PC-9 (cell line): ENCODE data around the gene TRIM66. TPM values are rescaled to one million over a fixed set of nuclear protein-coding genes. Genes with fewer than 3 reads are reported as not detected.

Source experiments
- BruUV-seq: library from RNA; stranded (reverse); fragments of 400-500 nt; replicated peaks from 2 replicates; lab custom pipeline; 2021; lab: Mats Ljungman, UMichigan
- CTCF ChIA-PET: fragments of 300-600 bp; sonication (Branson Sonifier 250); formaldehyde crosslinking; loops from one replicate; lab custom pipeline; 2022; ENCODE audit warnings: antibody characterized with exemption; lab: Charles Lee
- POLR2A ChIA-PET: fragments of 300-600 bp; sonication (Branson Sonifier 250); formaldehyde crosslinking; loops from one replicate; lab custom pipeline; 2022; ENCODE audit warnings: antibody characterized with exemption; ENCODE audit not compliant: unreplicated experiment; lab: Charles Lee
- DNase-seq, 2 experiments: peaks; one replicate each; pipeline versions ENCODE4 v3.0.0 to v3.0.0-alpha.2; 2015 to 2022; ENCODE audit warnings: mixed read lengths in 1 of 2
- H2AFZ ChIP-seq: fragments of 200-600 bp; sonication (generic); 2 replicates; pipeline ENCODE4 v1.8.1; 2017; ENCODE audit warnings: antibody characterized with exemption
- H3F3A ChIP-seq: fragments of 200-600 bp; sonication (generic); 2 replicates; pipeline ENCODE4 v1.8.1; 2017; ENCODE audit warnings: antibody characterized with exemption, mild to moderate bottlenecking, low read depth; ENCODE audit not compliant: insufficient read depth
- H3K27ac ChIP-seq: fragments of 200-600 bp; sonication (generic); 2 replicates; pipeline ENCODE4 v1.6.1; 2016; ENCODE audit warnings: mixed run types
- H3K27me3 ChIP-seq: fragments of 200-600 bp; sonication (generic); 2 replicates; pipeline ENCODE4 v1.6.1; 2016; ENCODE audit warnings: low read depth, mixed run types; ENCODE audit not compliant: insufficient read depth
- H3K36me3 ChIP-seq: fragments of 200-600 bp; sonication (generic); 2 replicates; pipeline ENCODE4 v1.6.1; 2016; ENCODE audit warnings: low read depth, mixed run types
- H3K4me1 ChIP-seq: fragments of 200-600 bp; sonication (generic); replicated peaks from 2 replicates; pipeline ENCODE4 v1.6.1; 2016; ENCODE audit warnings: mixed run types; ENCODE audit not compliant: insufficient read depth
- H3K4me2 ChIP-seq: fragments of 200-600 bp; sonication (generic); 2 replicates; pipeline ENCODE4 v1.6.1; 2017; ENCODE audit warnings: mixed run types
- H3K4me3 ChIP-seq: fragments of 200-600 bp; sonication (generic); 2 replicates; pipeline ENCODE4 v1.6.1; 2016; ENCODE audit warnings: mixed run types
- H3K79me2 ChIP-seq: fragments of 200-600 bp; sonication (generic); 2 replicates; pipeline ENCODE4 v1.6.1; 2017; ENCODE audit warnings: low read depth, mixed run types
- H3K9me2 ChIP-seq: fragments of 200-600 bp; sonication (generic); 2 replicates; pipeline ENCODE4 v1.8.1; 2017; ENCODE audit warnings: mild to moderate bottlenecking; ENCODE audit not compliant: insufficient read depth
- H3K9me3 ChIP-seq: fragments of 200-600 bp; sonication (generic); 2 replicates; pipeline ENCODE4 v1.8.1; 2016; ENCODE audit warnings: low read depth; ENCODE audit not compliant: insufficient read depth
- H4K20me1 ChIP-seq: fragments of 200-600 bp; sonication (generic); 2 replicates; pipeline ENCODE4 v1.8.1; 2017; ENCODE audit not compliant: insufficient read depth
- CTCF ChIP-seq: fragments of 200-600 bp; sonication (generic); conservative IDR thresholded peaks from 2 replicates; pipeline ENCODE4 v1.6.1; 2017; ENCODE audit warnings: mixed run types, antibody characterized with exemption, mild to moderate bottlenecking, moderate library complexity
- EZH2 ChIP-seq: fragments of 200-600 bp; sonication (generic); IDR thresholded peaks from 2 replicates; pipeline ENCODE4 v1.8.0; 2017; ENCODE audit warnings: antibody characterized with exemption, low read depth
- intact Hi-C: fragments of 100-400 bp; cut with micrococcal nuclease; formaldehyde crosslinking; loops from one replicate; pipeline ENCODE4 v1.10.0; 2022; ENCODE audit not compliant: unreplicated experiment
- total RNA-seq: library from RNA; stranded (reverse); gene quantifications from 2 replicates; pipeline ENCODE4 v1.2.3, GENCODE V29; 2021

TRIM66 gene
- total RNA-seq, 1 experiment from 2014 or later, result 17.0 TPM

- no peak for DNase-seq
- Histone ChIP-seq H3K4me1 (no peaks in the 10 kb centered on the region), H3K9me2 (no peaks in the 10 kb centered on the region), H3K27me3 (no peaks in the 10 kb centered on the region), H3K79me2 (no peaks in the 10 kb centered on the region), H3K4me2 (no peak overlapping the region), H3F3A (no peaks in the 10 kb centered on the region), H3K9me3 (no peaks in the 10 kb centered on the region), H3K27ac (no peak overlapping the region), H2AFZ (no peak overlapping the region), H3K4me3 (no peak overlapping the region), H3K36me3 (no peaks in the 10 kb centered on the region), H4K20me1 (no peaks in the 10 kb centered on the region)
- CTCF ChIA-PET, result no interaction called here
- TF ChIP-seq EZH2, result no peak
- intact Hi-C loops, result no loop called here
- no TSS peak for BruUV-seq
- POLR2A ChIA-PET, result no interaction called here
Measured at GRCh38 chr11:8617063-8617462, 65.4 kb downstream of the TRIM66 start.

- no TSS peak for BruUV-seq
- no peaks in the 10 kb centered on the region for H3K4me1 ChIP-seq
- H3K4me2 ChIP-seq, result no peak overlapping the region
- no peaks in the 10 kb centered on the region for H4K20me1 ChIP-seq
- no peaks in the 10 kb centered on the region for H3K9me2 ChIP-seq
- DNase-seq, result no peak
- ChIA-PET POLR2A (no interaction called here), CTCF (no interaction called here)
- no peaks in the 10 kb centered on the region for H3K36me3 ChIP-seq
- H2AFZ ChIP-seq, result no peak overlapping the region
- no peak overlapping the region for H3K27ac ChIP-seq
- no peak overlapping the region for H3K4me3 ChIP-seq
- no peaks in the 10 kb centered on the region for H3F3A ChIP-seq
- H3K9me3 ChIP-seq, result no peaks in the 10 kb centered on the region
- intact Hi-C loops, result no loop called here
- TF ChIP-seq EZH2, result no peak
- TF ChIP-seq CTCF, result no peak
- H3K79me2 ChIP-seq, result no peaks in the 10 kb centered on the region
- no peaks in the 10 kb centered on the region for H3K27me3 ChIP-seq
Measured at GRCh38 chr11:8615291-8616032, 67.0 kb downstream of the TRIM66 start.

GRCh38 chr11:8614497-8614896 is 68.0 kb downstream of the TRIM66 start:
- CTCF ChIA-PET, result no interaction called here
- intact Hi-C loops, result no loop called here
- H3K9me3 ChIP-seq, result no peaks in the 10 kb centered on the region
- no peak overlapping the region for H3K4me3 ChIP-seq
- no peak for TF ChIP-seq CTCF
- TF ChIP-seq EZH2, result no peak
- H3K27me3 ChIP-seq, result no peaks in the 10 kb centered on the region
- H4K20me1 ChIP-seq, result no peaks in the 10 kb centered on the region
- POLR2A ChIA-PET, result no interaction called here
- no TSS peak for BruUV-seq
- DNase-seq, result no peak
- H3K27ac ChIP-seq, result no peak overlapping the region
- no peaks in the 10 kb centered on the region for H3K9me2 ChIP-seq
- H2AFZ ChIP-seq, result no peak overlapping the region
- H3K79me2 ChIP-seq, result no peaks in the 10 kb centered on the region
- H3K36me3 ChIP-seq, result no peaks in the 10 kb centered on the region
- no peaks in the 10 kb centered on the region for H3K4me1 ChIP-seq
- H3K4me2 ChIP-seq, result no peak overlapping the region
- no peaks in the 10 kb centered on the region for H3F3A ChIP-seq

GRCh38 chr11:8613036-8613435 is 69.4 kb downstream of the TRIM66 start:
- Histone ChIP-seq H3K27me3 (no peaks in the 10 kb centered on the region), H3K4me3 (no peak overlapping the region), H3K36me3 (no peaks in the 10 kb centered on the region), H3K4me1 (no peaks in the 10 kb centered on the region), H3K79me2 (no peaks in the 10 kb centered on the region), H3K9me2 (no peaks in the 10 kb centered on the region), H4K20me1 (no peaks in the 10 kb centered on the region), H3K9me3 (no peaks in the 10 kb centered on the region), H3K27ac (no peak overlapping the region), H3K4me2 (no peak overlapping the region), H2AFZ (no peak overlapping the region), H3F3A (no peaks in the 10 kb centered on the region)
- intact Hi-C loops, result no loop called here
- TF ChIP-seq CTCF (no peak), EZH2 (no peak)
- CTCF ChIA-PET, result no interaction called here
- DNase-seq, result no peak
- BruUV-seq, result no TSS peak
- POLR2A ChIA-PET, result no interaction called here
